Measurements from ENCODE around the gene TRIM7. TPM values are rescaled to one million over a fixed set of nuclear protein-coding genes. Genes with fewer than 3 reads are reported as not detected.

Gene TRIM7
- polyA plus RNA-seq (2013, experiment 1 of 4), result not detected
- polyA plus RNA-seq (2013, experiment 2 of 4), result not detected
- not detected for polyA plus RNA-seq (2013, experiment 3 of 4)
- not detected for polyA plus RNA-seq (2013, experiment 4 of 4)

DNA sequence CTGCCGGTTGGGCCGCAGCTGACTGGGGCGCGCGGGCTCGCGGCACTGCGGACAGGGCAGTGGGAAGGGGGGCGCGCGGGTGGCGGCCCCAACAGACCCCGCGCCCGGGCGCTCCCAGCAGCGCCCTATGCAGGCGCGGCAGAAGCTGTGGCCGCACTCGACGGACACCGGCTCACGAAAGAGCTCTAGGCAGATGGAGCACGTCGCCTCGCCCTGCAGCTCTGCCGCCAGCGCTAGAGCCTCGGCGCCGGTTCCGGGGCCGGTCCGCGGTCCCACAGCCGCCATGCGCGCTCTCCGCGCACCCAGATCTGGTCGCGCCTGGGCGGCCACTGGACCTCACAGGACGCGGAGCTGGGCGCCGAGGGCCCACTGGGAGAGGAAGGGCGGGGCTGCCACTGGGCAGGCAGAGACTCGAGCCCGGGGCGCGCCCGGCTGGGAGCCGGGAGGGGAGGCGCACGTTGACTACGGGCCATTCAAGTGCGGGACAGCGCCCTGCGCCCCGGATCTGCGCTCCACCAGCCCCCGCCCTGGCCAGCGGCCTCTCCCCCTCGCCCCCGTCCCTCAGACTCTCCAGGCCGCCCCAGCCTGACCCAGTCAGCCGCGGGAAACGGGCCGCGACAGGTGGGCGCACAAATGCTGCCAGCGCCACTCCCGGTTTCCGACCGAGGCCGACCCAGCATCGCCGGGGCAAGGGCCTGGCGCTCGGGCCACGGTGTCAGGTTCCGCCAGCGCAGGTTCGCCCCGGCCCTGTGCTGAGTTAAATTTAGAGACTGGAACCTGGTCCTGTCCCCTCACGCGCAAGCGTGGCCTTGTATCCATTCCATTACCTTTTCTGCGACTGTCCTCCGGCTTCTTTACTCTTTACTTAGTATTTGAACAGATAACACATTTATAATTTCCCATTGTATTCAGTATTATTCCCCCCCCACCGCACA, at the start of gene TRIM7:
Gene TRIM7, minus strand, starts transcription at position 371 of the 935 bp plus-strand sequence. Its CDS starts 86 bp downstream, at position 285.
- Histone ChIP-seq H3K9me3 (ENCODE audit: control insufficient read depth, low read length) (no peaks in the 10 kb centered on the region), H3K36me3 (ENCODE audit: control insufficient read depth, insufficient read depth, low read length) (no peaks in the 10 kb centered on the region), H3K27me3 (ENCODE audit: control insufficient read depth, insufficient read depth, low read length, poor library complexity, severe bottlenecking) (peaks cover 66% of the 10 kb centered on the region), H3K27ac (ENCODE audit: insufficient read depth, low read depth, low read length, poor library complexity, severe bottlenecking) (no peak within 1 kb of the TSS), H3K4me3 (ENCODE audit: insufficient read depth, low read depth, low read length) (peak within 1 kb of the TSS; percentile 69), H3K4me1 (ENCODE audit: control insufficient read depth, insufficient read depth, low read length) (no peaks in the 10 kb centered on the region)
- WGBS, 2 experiments, result 1% methylated on average over 94 of the region's 94 CpGs

DNA sequence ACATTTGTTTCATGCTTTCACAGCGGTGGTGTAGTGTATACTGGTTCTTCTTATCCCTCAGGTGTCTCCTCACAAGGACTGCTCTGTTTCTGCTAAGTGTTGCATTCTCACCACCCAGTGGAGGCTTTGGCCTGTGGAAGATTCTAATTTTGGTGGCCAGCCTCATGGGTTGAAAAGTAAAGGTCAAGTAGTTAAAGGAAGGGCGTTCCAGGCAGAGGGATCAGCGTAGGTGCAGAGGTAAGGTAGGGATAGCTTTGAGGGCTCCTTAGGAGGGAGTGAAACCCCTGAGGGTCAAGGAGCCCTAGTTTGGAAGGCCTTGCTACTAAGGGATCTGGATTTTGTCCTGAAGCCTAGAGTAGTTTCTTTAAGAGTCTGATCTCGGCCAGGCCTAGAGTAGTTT, 43.3 kb upstream of the TRIM7 start:
- Histone ChIP-seq H3K27me3 (ENCODE audit: control insufficient read depth, insufficient read depth, low read length, poor library complexity, severe bottlenecking) (no peaks in the 10 kb centered on the region), H3K9me3 (ENCODE audit: control insufficient read depth, low read length) (no peaks in the 10 kb centered on the region), H3K36me3 (ENCODE audit: control insufficient read depth, insufficient read depth, low read length) (peaks cover under 1% of the 10 kb centered on the region), H3K4me3 (ENCODE audit: insufficient read depth, low read depth, low read length) (peak overlapping the region; percentile 84), H3K4me1 (ENCODE audit: control insufficient read depth, insufficient read depth, low read length) (peaks cover 7% of the 10 kb centered on the region), H3K27ac (ENCODE audit: insufficient read depth, low read depth, low read length, poor library complexity, severe bottlenecking) (no peak overlapping the region)
- 79 to 93% methylated on average over 4 of the region's 4 CpGs for WGBS, 2 experiments

GRCh38 chr5:181246276-181247049, 41.5 kb upstream of the TRIM7 start:
- Histone ChIP-seq H3K4me3 (ENCODE audit: insufficient read depth, low read depth, low read length) (peak overlapping the region; percentile 84), H3K9me3 (ENCODE audit: control insufficient read depth, low read length) (no peaks in the 10 kb centered on the region), H3K27me3 (ENCODE audit: control insufficient read depth, insufficient read depth, low read length, poor library complexity, severe bottlenecking) (no peaks in the 10 kb centered on the region), H3K36me3 (ENCODE audit: control insufficient read depth, insufficient read depth, low read length) (peaks cover 9% of the 10 kb centered on the region), H3K27ac (ENCODE audit: insufficient read depth, low read depth, low read length, poor library complexity, severe bottlenecking) (peak overlapping the region; percentile 74), H3K4me1 (ENCODE audit: control insufficient read depth, insufficient read depth, low read length) (peaks cover 12% of the 10 kb centered on the region)
- WGBS, 2 experiments, result 0% methylated on average over 55 of the region's 55 CpGs

- WGBS, 2 experiments, result 32 to 33% methylated on average over 34 of the region's 34 CpGs
- Histone ChIP-seq H3K4me3 (ENCODE audit: insufficient read depth, low read depth, low read length) (peak overlapping the region; percentile 84), H3K36me3 (ENCODE audit: control insufficient read depth, insufficient read depth, low read length) (peaks cover 17% of the 10 kb centered on the region), H3K4me1 (ENCODE audit: control insufficient read depth, insufficient read depth, low read length) (peaks cover 12% of the 10 kb centered on the region), H3K9me3 (ENCODE audit: control insufficient read depth, low read length) (no peaks in the 10 kb centered on the region), H3K27ac (ENCODE audit: insufficient read depth, low read depth, low read length, poor library complexity, severe bottlenecking) (no peak overlapping the region), H3K27me3 (ENCODE audit: control insufficient read depth, insufficient read depth, low read length, poor library complexity, severe bottlenecking) (no peaks in the 10 kb centered on the region)
These were observed 40.7 kb upstream of the TRIM7 start for GRCh38 chr5:181245427-181246275.

DNA sequence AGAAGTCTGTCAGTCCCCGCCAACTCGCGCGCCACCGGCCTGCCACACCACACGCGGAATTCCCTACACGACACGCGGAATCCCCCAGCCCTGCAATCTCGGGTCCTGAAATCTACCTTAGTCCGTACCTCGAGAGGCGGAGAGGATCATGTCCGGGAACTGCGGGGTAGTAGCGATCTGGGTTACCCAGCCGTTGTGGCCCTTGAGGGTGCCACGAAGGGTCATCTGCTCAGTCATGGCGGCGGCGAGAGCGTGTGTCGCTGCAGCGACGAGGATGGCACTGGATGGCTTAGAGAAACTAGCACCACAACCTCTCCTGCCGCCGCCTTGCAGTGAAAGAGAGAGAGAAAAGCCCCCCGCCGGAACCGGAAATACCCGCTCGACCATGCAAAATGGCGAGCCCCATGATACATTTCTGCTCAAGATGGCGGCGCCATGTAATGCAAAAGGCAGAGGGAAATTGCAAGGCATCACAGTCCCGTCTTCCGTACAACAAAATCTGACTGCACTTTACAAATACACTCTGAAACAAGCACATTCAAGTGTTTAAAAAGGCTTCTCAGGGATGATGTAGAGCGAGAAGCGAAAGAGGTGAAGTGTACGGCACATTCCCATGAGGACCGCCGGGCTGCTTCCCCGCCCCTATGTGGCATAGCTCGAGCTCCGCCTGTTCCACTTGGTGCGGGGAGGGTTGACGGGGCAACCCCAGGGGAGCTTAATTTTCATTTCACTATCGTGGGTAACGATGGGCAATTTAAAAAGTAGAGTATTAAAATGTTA, 38.8 kb upstream of the TRIM7 start, which contains the start of gene RACK1:
Gene RACK1, minus strand, starts transcription at position 343 of the 780 bp plus-strand sequence. Its CDS starts 106 bp downstream, at position 237.
- Histone ChIP-seq H3K27ac (ENCODE audit: insufficient read depth, low read depth, low read length, poor library complexity, severe bottlenecking) (peak within 1 kb of the TSS; percentile 95), H3K27me3 (ENCODE audit: control insufficient read depth, insufficient read depth, low read length, poor library complexity, severe bottlenecking) (no peaks in the 10 kb centered on the region), H3K36me3 (ENCODE audit: control insufficient read depth, insufficient read depth, low read length) (peaks cover 30% of the 10 kb centered on the region), H3K4me1 (ENCODE audit: control insufficient read depth, insufficient read depth, low read length) (peaks cover 7% of the 10 kb centered on the region), H3K4me3 (ENCODE audit: insufficient read depth, low read depth, low read length) (peak within 1 kb of the TSS; percentile 91), H3K9me3 (ENCODE audit: control insufficient read depth, low read length) (no peaks in the 10 kb centered on the region)
- 0% methylated on average over 50 of the region's 50 CpGs for WGBS, 2 experiments

- Histone ChIP-seq H3K9me3 (ENCODE audit: control insufficient read depth, low read length) (no peaks in the 10 kb centered on the region), H3K4me3 (ENCODE audit: insufficient read depth, low read depth, low read length) (peak overlapping the region; percentile 91), H3K27me3 (ENCODE audit: control insufficient read depth, insufficient read depth, low read length, poor library complexity, severe bottlenecking) (no peaks in the 10 kb centered on the region), H3K27ac (ENCODE audit: insufficient read depth, low read depth, low read length, poor library complexity, severe bottlenecking) (peak overlapping the region; percentile 95), H3K36me3 (ENCODE audit: control insufficient read depth, insufficient read depth, low read length) (peaks cover 37% of the 10 kb centered on the region), H3K4me1 (ENCODE audit: control insufficient read depth, insufficient read depth, low read length) (peaks cover 6% of the 10 kb centered on the region)
- 0% methylated on average over 25 of the region's 25 CpGs for WGBS, 2 experiments
These were observed 38.1 kb upstream of the TRIM7 start for GRCh38 chr5:181243018-181243563.

DNA sequence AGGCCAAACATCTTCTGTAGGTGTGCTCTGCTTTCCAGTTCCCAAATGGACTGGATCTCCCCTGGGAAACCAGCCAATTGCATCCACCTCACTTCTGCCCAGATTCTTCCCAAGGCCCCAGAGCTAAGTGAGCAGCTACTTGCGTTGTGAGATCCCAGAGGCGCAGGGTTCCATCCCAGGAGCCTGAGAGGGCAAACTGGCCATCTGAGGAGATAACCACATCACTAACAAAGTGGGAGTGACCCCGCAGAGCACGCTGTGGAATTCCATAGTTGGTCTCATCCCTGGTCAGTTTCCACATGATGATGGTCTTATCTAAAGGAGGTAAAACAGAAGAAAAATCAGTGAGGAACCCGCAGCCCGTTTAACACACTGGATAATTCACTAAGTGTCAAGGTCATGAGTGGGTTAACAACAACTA, 37.0 kb upstream of the TRIM7 start:
- Histone ChIP-seq H3K4me1 (ENCODE audit: control insufficient read depth, insufficient read depth, low read length) (peaks cover 6% of the 10 kb centered on the region), H3K9me3 (ENCODE audit: control insufficient read depth, low read length) (no peaks in the 10 kb centered on the region), H3K4me3 (ENCODE audit: insufficient read depth, low read depth, low read length) (peak overlapping the region; percentile 91), H3K27me3 (ENCODE audit: control insufficient read depth, insufficient read depth, low read length, poor library complexity, severe bottlenecking) (no peaks in the 10 kb centered on the region), H3K36me3 (ENCODE audit: control insufficient read depth, insufficient read depth, low read length) (peaks cover 46% of the 10 kb centered on the region), H3K27ac (ENCODE audit: insufficient read depth, low read depth, low read length, poor library complexity, severe bottlenecking) (no peak overlapping the region)
- 61 to 70% methylated on average over 6 of the region's 6 CpGs for WGBS, 2 experiments

GRCh38 chr5:181241393-181241975, 36.5 kb upstream of the TRIM7 start:
- peaks cover 52% of the 10 kb centered on the region for H3K36me3 ChIP-seq (ENCODE audit: control insufficient read depth, insufficient read depth, low read length)
- peak overlapping the region; percentile 91 for H3K4me3 ChIP-seq (ENCODE audit: insufficient read depth, low read depth, low read length)
- no peaks in the 10 kb centered on the region for H3K27me3 ChIP-seq (ENCODE audit: control insufficient read depth, insufficient read depth, low read length, poor library complexity, severe bottlenecking)
- WGBS, 2 experiments, result 88 to 92% methylated on average over 6 of the region's 6 CpGs
- H3K9me3 ChIP-seq (ENCODE audit: control insufficient read depth, low read length), result no peaks in the 10 kb centered on the region
- H3K27ac ChIP-seq (ENCODE audit: insufficient read depth, low read depth, low read length, poor library complexity, severe bottlenecking), result no peak overlapping the region
- H3K4me1 ChIP-seq (ENCODE audit: control insufficient read depth, insufficient read depth, low read length), result peaks cover 6% of the 10 kb centered on the region
